Activated CD8-positive, alpha-beta memory T cell treated with anti-CD3 and anti-CD28 coated beads for 24 hours (primary cell): Measurements from ENCODE around the gene TMEM135.
"Not testable (repeated sequence)": the region's sequence is repeated elsewhere in the genome, so short reads cannot be mapped to it uniquely, and the experiment has no call there.

Experiments
- DNase-seq: peaks from one replicate; pipeline ENCODE4 v3.0.0-alpha.2; 2020

Gene TMEM135

DNA sequence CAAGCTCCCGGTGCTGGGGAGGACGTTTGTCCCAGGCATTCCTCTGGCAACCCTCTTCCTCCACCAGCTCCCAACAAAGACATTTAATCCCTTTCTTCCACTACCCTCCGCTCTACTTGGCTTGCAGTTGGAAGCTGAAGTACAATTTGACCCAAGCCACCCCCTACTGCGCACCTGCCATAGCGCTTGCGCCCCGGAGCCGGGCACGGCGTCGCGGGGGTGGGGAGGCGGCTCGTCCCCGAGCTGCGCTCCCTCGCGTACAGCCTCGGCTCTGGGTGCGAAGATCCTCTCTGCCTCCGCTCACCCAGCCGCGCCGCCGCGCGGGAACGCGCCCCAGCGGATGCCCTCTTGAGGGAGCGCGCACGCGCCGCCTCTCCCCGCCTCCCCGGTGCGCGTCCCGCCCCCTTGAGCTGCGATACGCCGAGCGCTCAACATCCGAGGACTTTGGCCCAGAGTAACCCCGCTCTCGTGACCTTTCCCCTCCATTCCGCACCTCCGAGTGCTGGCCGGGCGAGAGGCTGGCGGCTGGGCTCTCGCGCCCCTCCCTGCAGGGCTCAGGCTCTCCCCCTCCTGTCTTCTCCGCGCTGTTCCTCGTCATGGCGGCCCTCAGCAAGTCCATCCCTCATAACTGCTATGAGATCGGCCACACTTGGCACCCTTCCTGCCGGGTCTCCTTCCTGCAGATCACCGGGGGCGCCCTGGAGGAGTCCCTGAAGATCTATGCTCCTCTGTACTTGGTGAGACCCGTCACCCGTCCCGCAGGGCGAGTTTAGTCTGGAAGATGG lies at the start of gene TMEM135:
TSS of gene TMEM135 (plus strand) at position 485 of the 785 bp plus-strand sequence. CDS start at position 597, 112 bp downstream.
- peak; percentile 97 for DNase-seq

DNA sequence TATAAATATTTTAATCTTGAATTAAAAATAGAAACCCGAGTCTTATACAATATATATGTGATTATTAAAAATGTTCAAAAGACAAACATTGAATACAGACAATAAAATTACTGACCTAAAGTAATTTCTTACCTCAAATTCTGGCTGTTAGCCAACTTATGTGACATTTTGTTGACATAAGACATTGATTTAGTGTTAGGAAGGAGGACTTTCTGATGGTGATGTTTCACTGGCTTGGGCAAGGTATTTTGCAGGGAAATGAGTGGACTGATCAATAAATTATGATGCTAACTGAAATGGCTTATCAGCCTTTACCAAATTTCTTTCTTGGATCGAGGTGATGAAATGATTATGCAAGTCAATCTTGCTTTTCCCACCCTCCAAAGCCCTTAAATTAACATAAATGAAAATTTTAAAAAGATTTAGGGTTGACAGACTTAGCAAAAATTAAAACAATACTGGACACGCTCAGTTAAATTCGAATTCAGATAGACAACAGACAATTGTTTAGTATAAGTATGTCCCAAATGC lies 49.3 kb upstream of the TMEM135 start:
- DNase-seq: no peak

GRCh38 chr11:86990031-86990430 lies 47.7 kb upstream of the TMEM135 start:
- DNase-seq: no peak

DNA sequence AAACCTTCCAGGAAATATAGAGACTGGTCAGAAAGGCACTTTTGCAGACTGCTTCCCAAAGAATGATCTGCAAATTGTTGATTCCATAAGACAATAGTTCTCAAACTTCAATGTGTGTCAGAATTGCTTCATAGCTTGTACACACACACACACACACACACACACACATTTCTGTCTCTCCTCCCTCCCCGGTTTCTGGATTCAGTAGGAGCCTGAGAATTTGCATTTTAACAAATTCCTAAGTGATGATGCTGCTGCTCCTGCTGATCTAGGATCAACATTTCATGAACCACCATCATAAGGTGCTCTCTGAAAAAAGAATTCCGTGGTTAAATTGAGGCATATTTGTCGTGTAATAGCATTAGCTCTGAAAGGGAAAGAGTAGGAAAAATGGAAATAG lies 47.2 kb upstream of the TMEM135 start:
- DNase-seq: no peak

DNA sequence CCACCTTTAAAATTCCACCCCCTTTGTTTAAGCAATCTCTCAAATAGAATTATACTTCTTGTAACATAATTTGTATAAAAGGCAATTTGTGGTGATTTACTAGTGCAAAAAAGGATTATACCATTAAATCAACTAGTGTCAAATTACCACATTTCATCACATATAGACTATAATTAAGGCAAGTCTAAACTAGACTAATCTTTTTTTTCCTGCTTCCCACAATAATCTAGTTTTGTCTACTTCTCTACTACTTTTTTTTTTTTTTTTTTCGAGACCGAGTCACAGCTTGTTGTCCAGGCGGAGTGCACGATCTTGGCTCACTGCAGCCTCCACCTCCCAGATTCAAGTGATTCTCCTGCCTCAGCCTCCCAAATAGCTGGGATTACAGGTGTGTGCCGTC lies 46.4 kb upstream of the TMEM135 start:
- DNase-seq: no peak

DNA sequence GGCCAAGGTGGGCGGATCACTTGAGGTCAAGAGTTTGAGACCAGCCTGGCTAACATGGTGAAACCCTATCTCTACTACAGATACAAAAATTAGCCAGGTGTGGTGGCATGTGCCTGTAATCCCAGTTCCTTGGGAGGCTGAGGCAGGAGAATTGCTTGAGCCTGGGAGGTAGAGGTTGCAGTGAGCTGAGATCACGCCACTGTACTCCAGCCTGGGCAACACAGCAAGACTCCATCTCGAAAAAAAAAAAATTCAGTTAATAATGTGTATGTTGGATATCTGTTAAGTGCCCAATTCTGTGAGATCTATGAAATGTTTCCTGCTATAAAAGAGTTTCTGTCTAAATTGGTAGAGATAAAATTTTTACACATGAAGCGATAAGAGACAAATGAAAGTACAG lies 45.4 kb upstream of the TMEM135 start:
- not testable (repeated sequence) for DNase-seq

GRCh38 chr11:86993031-86993430 lies 44.7 kb upstream of the TMEM135 start:
- DNase-seq: no peak

DNA sequence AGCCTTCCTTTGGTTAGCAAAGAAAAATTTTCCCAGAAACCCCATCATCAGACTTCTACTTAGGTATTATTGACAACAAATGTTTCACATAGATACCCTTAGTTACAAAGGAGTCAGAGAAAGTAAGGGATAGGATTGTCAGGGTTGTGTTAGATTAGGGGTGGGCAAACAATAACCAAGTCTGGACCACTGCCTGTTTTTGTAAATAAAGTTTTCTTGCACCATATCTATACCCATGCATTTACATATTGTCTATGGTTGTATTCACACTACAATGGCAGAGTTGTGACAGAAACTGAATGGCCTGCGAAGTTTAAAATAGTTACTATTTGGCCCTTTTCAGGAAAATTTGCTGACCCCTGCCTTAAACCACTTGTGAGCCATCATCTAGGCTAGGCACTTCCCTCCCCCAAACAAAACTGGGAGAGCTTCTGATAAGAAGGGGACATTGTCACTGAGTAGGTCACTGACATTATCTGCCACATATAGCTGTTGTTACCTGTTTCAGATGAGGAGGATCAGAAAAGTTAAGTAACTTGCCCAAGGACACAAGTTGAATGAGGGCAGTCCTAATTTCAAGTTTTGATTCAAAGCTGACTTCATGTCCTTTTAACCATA lies 40.7 kb upstream of the TMEM135 start:
- no peak for DNase-seq

- no peak for DNase-seq
These were observed 38.3 kb upstream of the TMEM135 start for GRCh38 chr11:86999388-86999787.

- DNase-seq: no peak
These were observed 37.6 kb upstream of the TMEM135 start for GRCh38 chr11:86999859-87000753.

- DNase-seq: no peak
These were observed 34.8 kb upstream of the TMEM135 start for GRCh38 chr11:87002918-87003317.

GRCh38 chr11:87004281-87004680 lies 33.5 kb upstream of the TMEM135 start:
- not testable (repeated sequence) for DNase-seq

DNA sequence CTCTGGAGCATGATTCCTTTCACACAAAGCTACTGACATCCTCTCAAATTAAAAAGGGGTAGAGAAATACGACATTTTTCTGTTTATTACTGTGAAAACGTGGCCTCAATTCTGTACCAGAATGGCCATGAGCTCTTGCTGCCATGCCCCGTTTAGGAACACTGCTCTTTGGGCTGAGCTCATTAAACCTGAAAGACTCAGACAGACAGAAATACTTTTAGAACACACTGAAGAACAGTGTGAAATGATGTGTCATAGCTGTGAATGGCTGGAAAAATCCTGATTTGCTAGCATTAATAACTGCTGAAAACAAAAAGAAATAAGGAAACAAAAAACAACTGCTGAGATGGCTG lies 32.2 kb upstream of the TMEM135 start:
- DNase-seq: no peak

DNA sequence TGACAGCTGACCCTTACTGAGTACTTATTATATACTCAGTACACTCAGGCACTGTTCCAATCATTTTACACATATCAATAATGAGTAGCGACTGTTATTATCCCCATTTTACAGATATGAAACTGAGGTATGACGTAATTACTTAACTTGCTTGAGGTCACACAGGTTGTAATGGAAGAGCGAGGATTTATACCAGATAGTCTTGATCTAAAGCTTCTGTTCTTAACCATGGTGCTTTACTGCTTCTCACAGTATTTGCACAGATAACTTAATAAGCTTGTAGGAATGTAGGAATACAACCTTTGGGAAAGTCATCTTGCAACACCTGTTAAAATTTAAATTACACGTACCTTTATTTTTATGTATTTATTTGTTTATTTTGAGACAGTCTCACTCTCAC lies 31.7 kb upstream of the TMEM135 start:
- no peak for DNase-seq

GRCh38 chr11:87007963-87008362 lies 29.8 kb upstream of the TMEM135 start:
- DNase-seq: no peak

DNA sequence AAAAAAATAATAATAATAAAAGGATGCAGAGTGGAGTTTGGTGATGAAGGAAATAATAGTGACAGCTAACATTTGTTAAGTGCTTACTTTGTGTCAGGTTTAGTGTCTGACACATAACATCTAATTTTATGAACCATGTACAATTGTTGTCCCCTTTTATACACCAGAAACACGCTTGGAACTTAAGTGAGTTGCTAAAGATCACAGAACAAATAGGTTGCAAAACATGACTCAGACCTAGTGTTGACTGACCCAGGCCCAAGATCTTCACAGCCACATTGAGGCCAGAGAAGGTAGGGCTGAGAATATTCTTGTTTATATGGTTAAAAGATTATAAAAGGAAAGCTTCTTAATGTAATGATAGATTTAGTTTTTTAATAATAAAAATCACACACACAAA lies 25.6 kb upstream of the TMEM135 start:
- DNase-seq: no peak

- DNase-seq: no peak
These were observed 25.1 kb upstream of the TMEM135 start for GRCh38 chr11:87012673-87013072.

- DNase-seq: no peak
These were observed 23.6 kb upstream of the TMEM135 start for GRCh38 chr11:87013912-87014825.

GRCh38 chr11:87015645-87016044 lies 22.1 kb upstream of the TMEM135 start:
- DNase-seq: no peak

- DNase-seq: no peak
These were observed 18.0 kb upstream of the TMEM135 start for GRCh38 chr11:87019613-87020271.

DNA sequence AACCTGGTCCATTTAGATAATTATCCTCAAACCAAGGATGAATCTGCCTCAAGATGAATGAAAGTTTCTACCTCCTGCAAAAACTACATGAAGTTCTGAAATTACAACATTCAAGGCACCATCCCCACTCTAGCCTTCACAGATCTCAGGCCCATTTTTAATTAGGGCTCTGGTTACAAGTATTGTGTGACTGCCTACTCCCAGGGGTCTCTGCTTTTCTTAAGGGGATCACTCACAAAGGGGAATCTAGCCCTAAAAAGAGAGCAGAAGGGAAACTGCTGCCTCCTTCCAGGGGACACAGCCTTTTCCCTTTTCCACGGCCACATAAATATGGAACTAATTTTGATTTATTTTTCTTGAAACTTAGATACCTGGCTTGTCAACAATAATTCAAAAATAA lies 17.4 kb upstream of the TMEM135 start:
- no peak for DNase-seq
